Smooth muscle cell of the brain vasculature (primary cell): Measurements from ENCODE around the gene TMEM209.
"Not testable (repeated sequence)": the region's sequence is repeated elsewhere in the genome, so short reads cannot be mapped to it uniquely, and the experiment has no call there.

Experiments
- DNase-seq: peaks from one replicate; pipeline ENCODE4 v3.0.0-alpha.2; 2012; ENCODE audit warnings: low read depth, low spot score

Gene TMEM209

GRCh38 chr7:130162196-130162595 is 43.0 kb downstream of the TMEM209 start:
- DNase-seq = no peak

- no peak for DNase-seq
These were observed 44.8 kb downstream of the TMEM209 start for GRCh38 chr7:130160455-130160854.

DNA sequence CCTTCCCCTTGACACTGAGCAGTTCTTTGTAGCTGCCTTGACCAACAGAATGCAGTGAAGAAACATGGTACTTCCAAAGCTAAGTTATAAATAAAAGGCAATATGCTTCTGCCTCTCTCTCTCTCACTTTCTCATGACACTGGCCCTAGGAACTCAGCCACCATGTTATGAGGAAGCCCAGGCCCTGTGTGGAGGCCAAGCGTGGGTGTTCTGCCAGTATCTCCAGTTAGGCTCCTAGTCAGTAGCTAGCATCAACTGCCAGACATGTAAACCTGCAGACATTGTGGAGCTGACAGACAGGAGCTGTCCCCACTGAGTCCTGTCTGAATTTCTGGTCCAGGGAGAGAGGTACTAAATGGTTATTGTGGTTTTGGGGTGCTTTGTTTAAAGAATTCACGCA is 45.2 kb downstream of the TMEM209 start:
- DNase-seq = no peak

DNA sequence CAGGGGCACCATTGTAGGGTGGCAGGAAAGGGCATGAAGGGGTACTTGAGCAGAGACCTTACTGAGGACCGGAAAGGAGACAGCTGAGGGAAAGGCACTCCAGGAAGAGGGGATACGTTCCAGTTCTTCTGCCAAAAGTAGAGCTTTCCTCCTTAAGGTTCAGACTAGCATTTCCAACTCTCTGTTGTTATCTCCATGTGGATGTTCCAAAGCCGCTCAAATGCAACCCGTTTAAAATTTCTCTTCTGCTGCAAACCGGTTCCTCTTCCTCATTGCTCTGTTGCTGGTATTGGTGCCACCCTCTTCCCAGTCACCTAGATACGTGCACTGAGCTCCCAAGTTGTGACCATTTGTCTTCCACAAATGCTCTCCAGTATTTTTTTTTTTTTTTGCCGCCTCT is 47.5 kb downstream of the TMEM209 start:
- DNase-seq = no peak

DNA sequence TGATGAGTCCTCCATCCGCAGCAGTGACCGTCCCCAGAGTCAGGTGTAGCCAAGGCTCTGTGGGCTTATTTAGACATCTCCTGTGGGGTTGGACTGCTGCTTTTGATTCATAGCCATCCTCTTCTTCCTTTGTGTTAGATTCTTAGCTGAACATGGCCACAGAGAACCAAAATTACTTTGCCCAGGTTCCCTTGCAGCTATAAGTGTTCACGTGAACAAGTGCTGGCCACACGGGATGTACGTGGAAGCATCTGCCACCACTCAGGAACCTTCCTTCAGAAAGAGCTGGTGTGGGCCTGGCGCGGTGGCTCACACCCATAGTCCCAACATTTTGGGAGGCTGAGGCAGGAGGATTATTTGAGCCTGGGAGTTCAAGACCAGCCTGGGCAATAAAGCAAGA is 49.1 kb downstream of the TMEM209 start:
- DNase-seq = no peak

- DNase-seq = no peak
These were observed 50.5 kb downstream of the TMEM209 start for GRCh38 chr7:130154501-130155317.

GRCh38 chr7:130154131-130154500 is 51.1 kb downstream of the TMEM209 start:
- no peak for DNase-seq

- no peak for DNase-seq
These were observed 51.8 kb downstream of the TMEM209 start for GRCh38 chr7:130153211-130153908.

DNA sequence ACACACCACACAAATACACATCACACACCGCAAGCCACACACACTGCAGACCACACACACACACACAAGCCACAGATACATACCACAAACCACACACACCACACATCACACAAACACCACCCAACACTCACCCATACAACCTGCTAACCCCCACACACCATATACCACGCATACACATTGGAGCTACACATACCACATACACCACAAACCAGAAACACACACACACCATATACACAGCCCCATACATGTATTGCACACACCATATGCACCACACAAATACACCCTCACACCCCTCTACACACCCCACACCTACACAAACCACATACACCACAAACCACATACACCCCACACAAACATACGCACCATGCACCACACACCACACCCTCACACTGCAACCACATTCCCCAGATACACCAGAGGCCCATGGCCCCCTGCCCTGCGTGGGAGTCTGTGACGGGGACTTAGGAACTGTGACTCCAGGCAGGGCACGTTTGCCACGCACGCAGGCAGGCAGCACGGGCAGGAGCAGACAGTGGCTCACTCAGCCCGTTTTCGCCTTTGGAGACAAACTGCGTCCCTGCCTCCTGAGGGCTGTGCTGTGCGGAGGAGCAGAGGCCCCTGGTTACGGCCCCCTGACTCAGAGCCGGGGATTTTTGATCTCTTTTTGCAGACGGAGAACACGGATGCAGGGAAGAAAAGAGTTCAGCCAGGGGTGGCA is 52.6 kb downstream of the TMEM209 start:
- no peak for DNase-seq

- no peak for DNase-seq
These were observed 53.4 kb downstream of the TMEM209 start for GRCh38 chr7:130151591-130152492.

GRCh38 chr7:130150587-130150986 is 54.6 kb downstream of the TMEM209 start:
- no peak for DNase-seq

GRCh38 chr7:130149281-130150139 is 55.7 kb downstream of the TMEM209 start:
- DNase-seq = no peak

GRCh38 chr7:130148561-130148960 is 56.6 kb downstream of the TMEM209 start:
- DNase-seq = no peak

- no peak for DNase-seq
These were observed 57.4 kb downstream of the TMEM209 start for GRCh38 chr7:130147710-130148325.

- no peak for DNase-seq
These were observed 58.4 kb downstream of the TMEM209 start for GRCh38 chr7:130146693-130147405.

GRCh38 chr7:130146142-130146541 is 59.1 kb downstream of the TMEM209 start:
- DNase-seq = not testable (repeated sequence)

- DNase-seq = peak; percentile 57
These were observed 59.6 kb downstream of the TMEM209 start for GRCh38 chr7:130145424-130146100.

DNA sequence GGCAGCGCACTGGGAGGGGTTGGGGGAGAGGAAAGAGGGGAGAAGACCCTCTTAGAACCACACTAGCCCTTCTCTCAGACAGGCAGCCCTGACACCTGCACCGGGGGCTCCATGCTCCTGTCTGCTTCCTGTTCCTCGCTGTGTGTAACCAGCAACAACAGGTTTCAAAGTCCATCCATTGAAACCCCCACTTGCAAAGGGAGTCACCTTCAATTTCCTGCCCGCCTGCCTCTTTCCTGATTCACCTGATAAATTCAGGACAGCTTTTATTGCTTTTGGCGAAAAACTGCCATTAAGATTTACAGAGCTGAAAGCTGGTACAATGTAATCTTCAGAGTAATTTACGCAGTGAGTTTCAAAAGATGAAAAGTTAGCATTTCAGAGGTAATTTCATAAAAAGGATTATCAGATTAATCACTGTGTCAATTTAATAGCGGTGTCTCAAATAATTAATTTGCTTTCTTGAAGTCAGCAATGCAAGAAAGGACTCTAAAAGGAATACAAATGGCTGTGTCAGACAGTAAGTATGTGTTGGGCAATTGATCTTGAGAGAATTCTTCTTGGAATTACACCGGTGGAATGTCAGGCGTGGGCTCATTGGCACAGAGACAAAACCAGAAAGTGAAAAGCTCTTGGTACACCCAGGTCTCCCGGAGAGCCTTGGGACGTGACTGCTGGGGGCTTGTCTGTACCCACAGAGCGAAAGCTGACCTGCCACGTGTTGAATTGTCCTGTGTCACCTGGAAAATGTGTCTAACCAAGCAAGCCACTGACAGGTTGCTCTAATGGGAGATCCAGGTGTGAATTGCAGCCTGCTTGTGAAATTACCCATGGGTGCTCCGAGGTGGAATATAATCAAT is 60.7 kb downstream of the TMEM209 start:
- DNase-seq = no peak
